Uterus (tissue), 2 donors: ENCODE results near the gene SLC34A3.

Experiments used
- POLR2A ChIP-seq, 2 donors: fragments of 450-650 bp; IDR thresholded peaks; one replicate each; pipeline ENCODE4 v1.6.1; 2016; ENCODE audit warnings: antibody characterized with exemption in 2 of 2, mild to moderate bottlenecking in 1 of 2, moderate library complexity in 1 of 2
- TF ChIP-seq, protein P1 (sequence below), 4 experiments: fragments of 200-600 bp in 2 of 4; fragments of 450-650 bp in 2 of 4; sonication (generic) in 2 of 4; IDR thresholded peaks; one replicate each; pipeline ENCODE4 v1.5.1; 2016 to 2019; ENCODE audit warnings: antibody characterized with exemption in 4 of 4, mild to moderate bottlenecking in 2 of 4, moderate library complexity in 1 of 4

DNA sequence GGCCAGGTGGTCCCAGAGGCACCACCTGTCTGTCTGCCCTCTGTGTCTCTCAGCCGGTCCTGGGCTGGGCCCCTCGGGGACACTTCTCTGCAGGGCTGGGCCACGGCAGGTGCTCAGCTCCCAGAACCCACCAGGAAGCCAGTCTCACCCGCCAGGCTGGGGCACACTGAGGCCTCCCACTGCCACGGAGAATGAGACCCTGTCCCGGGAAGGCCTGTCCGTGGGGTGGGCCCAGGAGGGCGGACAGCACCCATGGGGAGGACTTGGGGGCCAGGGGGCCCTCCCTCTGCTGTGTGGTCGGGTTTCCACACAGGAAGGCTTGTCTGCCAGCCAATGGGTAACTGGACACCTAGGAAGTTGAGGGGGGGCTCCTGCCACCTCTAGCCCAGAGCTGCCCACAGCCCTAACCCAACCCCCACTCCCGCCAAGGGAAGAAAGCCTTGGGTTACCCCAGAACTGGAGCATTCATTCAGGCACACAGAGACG lies 6.3 kb downstream of the SLC34A3 start:
- TF ChIP-seq POLR2A (IDR thresholded peaks at IDR 0.05) = no peak
- TF ChIP-seq, protein P1, sequence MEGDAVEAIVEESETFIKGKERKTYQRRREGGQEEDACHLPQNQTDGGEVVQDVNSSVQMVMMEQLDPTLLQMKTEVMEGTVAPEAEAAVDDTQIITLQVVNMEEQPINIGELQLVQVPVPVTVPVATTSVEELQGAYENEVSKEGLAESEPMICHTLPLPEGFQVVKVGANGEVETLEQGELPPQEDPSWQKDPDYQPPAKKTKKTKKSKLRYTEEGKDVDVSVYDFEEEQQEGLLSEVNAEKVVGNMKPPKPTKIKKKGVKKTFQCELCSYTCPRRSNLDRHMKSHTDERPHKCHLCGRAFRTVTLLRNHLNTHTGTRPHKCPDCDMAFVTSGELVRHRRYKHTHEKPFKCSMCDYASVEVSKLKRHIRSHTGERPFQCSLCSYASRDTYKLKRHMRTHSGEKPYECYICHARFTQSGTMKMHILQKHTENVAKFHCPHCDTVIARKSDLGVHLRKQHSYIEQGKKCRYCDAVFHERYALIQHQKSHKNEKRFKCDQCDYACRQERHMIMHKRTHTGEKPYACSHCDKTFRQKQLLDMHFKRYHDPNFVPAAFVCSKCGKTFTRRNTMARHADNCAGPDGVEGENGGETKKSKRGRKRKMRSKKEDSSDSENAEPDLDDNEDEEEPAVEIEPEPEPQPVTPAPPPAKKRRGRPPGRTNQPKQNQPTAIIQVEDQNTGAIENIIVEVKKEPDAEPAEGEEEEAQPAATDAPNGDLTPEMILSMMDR (IDR thresholded peaks at IDR 0.05) = no peak
